ENCODE results near the gene PTPN3. TPM values are rescaled to one million over a fixed set of nuclear protein-coding genes. Genes with fewer than 3 reads are reported as not detected.

Gene PTPN3
- total and polyA plus RNA-seq, 9 of the 15 experiments (the other 6 are each of a cell fraction or from before 2014, with no cell fraction given) = 0.02 TPM; not detected in 8

- no peak for TF ChIP-seq CEBPZ (IDR thresholded peaks at IDR 0.05; ENCODE audit: borderline replicate concordance, low read depth, low read length)
- TF ChIP-seq ZKSCAN8 (CRISPR knock-in tag; IDR thresholded peaks at IDR 0.05) = no peak
- TF ChIP-seq NFRKB (IDR thresholded peaks at IDR 0.05; ENCODE audit: low read depth) = no peak
- TF ChIP-seq HINFP (tag; conservative IDR thresholded peaks at IDR 0.05; ENCODE audit: low read depth) = no peak
Measured at GRCh38 chr9:109537288-109537687, 39.2 kb upstream of the PTPN3 start (continued).

GRCh38 chr9:109536859-109537258, 38.8 kb upstream of the PTPN3 start:
- Histone ChIP-seq H2AFZ (ENCODE audit: low read depth, low read length) (no peak overlapping the region), H3K4me1 (replicated peaks in 1 of 2; ENCODE audit: control insufficient read depth in 2 of 2, insufficient read depth in 2 of 2, low read length in 2 of 2) (peaks cover 0 to 4% of the 10 kb centered on the region in 2 experiments; a peak in 2 of 5 replicates), H4K20me1 (replicated peaks; ENCODE audit: control insufficient read depth, insufficient read depth, low read length) (no peaks in the 10 kb centered on the region), H3K4me3 (no peak overlapping the region), H3K27me3 (ENCODE audit: control insufficient read depth in 2 of 2, insufficient read depth in 2 of 2, low read length in 2 of 2) (peaks cover 5 to 9% of the 10 kb centered on the region in 2 experiments; a peak in 4 of 5 replicates), H3K9me3 (replicated peaks; ENCODE audit: control insufficient read depth, insufficient read depth, low read depth, low read length) (no peaks in the 10 kb centered on the region), H3K79me2 (ENCODE audit: control insufficient read depth, insufficient read depth, low read length) (no peaks in the 10 kb centered on the region), H3K27ac (ENCODE audit: extremely low read depth, low read depth, low read length) (no peak overlapping the region), H3K36me3 (ENCODE audit: control insufficient read depth, insufficient read depth, low read length) (no peaks in the 10 kb centered on the region), H3K9me1 (ENCODE audit: control insufficient read depth, insufficient read depth, low read length) (no peaks in the 10 kb centered on the region), H3K9ac (ENCODE audit: insufficient read depth in 1 of 2, low read depth in 2 of 2, low read length in 2 of 2) (no peak overlapping the region), H3K4me2 (ENCODE audit: insufficient read depth, low read length) (no peak overlapping the region)
- 6% methylated on average over 2 of the region's 3 CpGs for WGBS (ENCODE audit: insufficient coverage, low coverage, missing lambda C conversion rate)
- ATAC-seq (no peak), FAIRE-seq (no peak), DNase-seq (ENCODE audit: extremely low read depth in 1 of 4, low spot score in 3 of 4) (no peak)
- ChIA-PET CTCF (ENCODE audit: low intra/inter-chr PET ratio) (no interaction called here), POLR2A (no interaction called here)
- intact Hi-C loops (cut with micrococcal nuclease) = no loop called here
- in situ Hi-C loops (cut with MboI) = no loop called here
- BruUV-seq (replicated peaks) = no TSS peak
- TF ChIP-seq KAT2B (IDR thresholded peaks at IDR 0.05; ENCODE audit: low read depth, low read length) = no peak
- TF ChIP-seq SMAD3 (CRISPR knock-in tag; conservative IDR thresholded peaks at IDR 0.05) = no peak
- TF ChIP-seq FOSL1 (tag; conservative IDR thresholded peaks at IDR 0.05) = no peak
